Activated gamma-delta T cell treated with Interleukin-2 at 50 U/mL for 16 hours (primary cell): ENCODE data around the gene PSMB7.
"Not testable (repeated sequence)": the region's sequence is repeated elsewhere in the genome, so short reads cannot be mapped to it uniquely, and the experiment has no call there.

Source experiments
- DNase-seq: peaks from one replicate; pipeline ENCODE4 v3.0.0-alpha.2; 2020

PSMB7 gene

DNA sequence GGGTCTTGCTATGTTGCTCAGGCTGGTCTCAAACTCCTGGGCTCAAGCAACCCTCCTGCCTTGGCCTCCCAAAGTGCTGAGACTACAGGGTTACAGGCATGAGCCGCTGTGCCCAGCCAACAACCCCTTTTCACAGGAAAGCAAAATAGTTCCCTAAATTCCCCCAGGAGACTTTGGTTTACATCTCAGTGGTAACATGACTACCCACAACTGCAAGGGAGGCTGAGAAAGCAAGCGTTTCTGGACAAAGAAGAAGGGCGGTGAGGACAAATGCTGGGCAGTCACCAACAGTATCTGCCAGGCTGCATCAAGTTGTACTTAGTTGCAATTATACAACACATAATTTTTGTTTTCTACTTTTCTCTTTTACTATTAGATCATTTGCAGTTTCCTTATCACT, 27.6 kb upstream of the PSMB7 start:
- DNase-seq: no peak

DNA sequence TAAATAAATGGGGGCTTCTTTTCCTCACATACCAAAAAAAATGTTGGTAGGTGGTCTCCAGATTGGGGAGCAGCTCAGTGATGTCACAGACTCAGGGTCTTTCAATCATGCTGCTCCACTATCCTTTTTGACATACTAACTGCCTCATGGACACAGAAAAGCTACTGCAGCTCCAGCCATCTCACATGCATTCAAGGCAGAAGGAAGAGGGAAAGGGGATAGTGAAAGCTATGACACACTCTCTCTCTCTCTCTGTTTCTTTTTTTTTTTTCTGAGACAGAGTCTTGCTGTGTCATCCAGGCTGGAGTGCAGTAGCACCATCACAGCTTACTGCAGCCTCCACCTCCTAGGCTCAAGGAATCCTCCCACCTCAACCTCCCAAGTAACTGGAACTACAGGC, 27.1 kb upstream of the PSMB7 start:
- no peak for DNase-seq

DNA sequence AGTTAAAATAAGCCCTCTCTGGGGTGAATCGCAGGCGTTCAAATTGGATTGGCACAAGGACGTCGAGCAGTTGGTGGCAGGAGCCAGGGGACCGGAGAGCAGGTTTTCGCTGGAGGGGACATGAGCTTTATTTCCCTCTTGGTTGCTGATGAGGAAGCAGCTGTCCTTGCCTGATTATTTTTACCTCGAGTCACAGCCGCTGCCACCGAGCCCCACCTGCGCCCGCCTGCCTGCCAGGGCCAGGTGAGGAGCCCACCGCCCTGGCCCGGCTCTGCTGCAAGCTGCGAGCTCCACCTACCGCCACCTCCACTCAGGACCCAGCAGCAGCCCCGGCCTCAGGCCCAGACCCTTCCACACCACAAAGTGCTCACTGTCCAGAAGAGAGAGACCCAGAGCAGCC, 26.0 kb upstream of the PSMB7 start:
- no peak for DNase-seq

DNA sequence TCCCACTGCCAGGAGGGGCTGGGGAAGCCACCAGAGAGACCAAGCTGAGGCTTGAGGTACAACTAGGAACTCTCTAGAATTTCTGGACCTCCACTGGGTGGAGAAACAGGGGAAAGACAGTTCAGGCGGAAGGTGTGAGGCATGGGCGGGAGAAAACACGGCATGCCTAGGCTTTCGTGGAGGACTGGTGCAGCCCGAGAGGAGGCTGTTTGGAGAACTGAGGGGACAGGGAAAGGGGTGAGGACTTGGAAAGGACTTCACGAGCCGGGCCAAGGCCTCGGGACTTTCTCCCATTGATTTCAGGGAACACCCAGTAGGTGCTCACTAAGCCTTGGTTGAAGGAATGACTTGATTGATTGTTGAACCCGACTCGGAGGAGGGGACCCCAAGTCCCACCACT, 25.5 kb upstream of the PSMB7 start:
- DNase-seq: no peak

DNA sequence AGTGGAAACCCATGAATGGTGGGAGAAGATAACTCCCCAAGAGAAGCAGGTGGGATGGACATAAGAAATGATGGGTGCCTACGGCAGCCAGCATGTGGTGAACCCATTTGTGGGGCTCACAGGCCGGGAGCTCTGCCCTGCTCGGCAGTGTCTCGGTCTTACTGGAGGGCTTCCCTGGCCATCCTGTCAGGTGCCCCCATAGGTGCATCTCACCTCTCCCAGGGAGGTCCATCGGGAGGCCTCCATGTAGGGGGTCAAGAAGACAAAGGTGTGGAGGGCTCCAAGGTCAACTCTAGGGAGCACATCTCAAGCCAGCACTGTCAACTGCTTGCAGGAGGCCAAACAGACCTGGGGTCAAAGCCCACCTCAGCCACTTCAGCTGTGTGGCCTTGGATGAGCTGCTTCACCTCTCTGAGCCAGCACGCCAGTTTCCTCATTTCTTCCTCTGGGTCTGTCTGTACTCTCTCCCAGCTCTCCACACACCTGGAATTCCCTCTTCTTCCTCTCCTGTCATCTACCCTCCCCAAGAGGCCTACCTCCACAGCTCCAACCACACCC, 24.5 kb upstream of the PSMB7 start:
- no peak for DNase-seq

DNA sequence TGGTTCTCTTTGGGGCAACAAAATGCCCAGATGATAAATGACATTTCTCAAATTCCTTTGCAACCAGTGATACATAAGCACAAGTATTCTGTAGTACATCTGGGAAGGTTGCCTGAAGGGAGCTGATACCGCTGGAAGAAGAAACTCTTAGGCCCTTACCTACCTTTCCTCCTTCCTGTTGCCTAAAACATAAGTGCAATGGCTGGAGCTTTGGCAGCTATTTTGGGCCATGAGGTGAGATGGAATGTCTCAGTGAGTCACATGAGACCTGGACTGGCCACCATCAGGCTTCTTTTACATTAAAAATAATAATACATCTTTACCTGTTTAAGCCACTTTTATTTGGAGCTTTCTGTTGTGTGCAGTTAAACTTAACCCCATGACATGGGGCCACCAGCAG, 23.8 kb upstream of the PSMB7 start:
- no peak for DNase-seq

DNA sequence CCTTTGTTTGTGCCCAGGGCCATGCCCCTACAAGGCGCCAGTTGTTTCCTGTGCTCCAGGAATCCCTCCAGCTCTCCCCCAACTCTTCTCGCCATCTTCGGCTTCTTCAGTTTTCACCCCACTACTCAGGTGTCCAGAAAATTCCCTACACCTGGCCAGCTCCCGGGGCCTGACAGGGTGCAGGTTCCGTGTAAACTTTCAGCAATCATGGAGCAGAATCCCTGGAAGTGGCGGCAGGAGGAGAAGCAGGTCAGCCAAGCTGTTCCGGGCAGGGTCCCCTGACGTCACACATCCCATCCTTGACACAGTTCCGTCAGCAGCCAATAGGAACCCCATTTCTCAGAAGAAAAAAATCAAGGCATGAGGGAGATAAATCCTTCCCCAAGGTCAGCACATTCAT, 22.8 kb upstream of the PSMB7 start:
- no peak for DNase-seq

DNA sequence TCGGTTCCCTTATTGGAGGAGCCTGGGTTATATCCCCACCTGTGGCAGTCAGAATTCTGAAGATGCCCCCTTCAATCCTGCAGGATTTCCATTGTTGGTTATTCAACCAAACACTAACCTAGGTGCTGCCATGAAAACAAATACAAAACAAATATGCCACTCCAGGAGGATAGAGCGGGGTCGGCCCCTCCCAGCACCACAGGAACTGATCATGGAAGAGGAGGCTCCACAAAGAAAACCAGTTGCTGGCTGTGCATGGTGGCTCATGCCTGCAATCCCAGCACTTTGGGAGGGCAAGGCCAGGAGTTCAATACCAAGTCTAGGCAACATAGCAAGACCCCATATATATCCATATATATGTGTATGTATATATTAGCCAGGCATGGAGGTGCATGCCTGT, 21.8 kb upstream of the PSMB7 start:
- DNase-seq: no peak

DNA sequence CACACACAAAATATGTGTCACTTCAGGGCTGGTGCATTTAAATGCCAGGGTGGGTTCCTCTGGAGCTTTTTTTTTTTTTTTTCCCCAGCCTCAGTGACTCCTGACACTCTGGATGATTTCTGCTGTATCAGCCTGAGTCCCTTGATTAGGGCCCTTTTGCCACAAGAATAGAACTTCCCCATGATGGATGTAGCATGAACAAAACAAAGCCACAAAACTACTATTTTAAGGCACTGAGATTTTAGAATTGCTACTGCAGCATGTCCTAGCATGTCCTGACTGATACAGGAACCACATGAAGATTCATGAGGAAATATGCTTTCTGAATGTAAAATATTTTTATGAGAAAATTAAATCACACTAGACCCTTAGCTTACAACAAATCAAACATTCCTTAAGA, 21.1 kb upstream of the PSMB7 start:
- DNase-seq: no peak

DNA sequence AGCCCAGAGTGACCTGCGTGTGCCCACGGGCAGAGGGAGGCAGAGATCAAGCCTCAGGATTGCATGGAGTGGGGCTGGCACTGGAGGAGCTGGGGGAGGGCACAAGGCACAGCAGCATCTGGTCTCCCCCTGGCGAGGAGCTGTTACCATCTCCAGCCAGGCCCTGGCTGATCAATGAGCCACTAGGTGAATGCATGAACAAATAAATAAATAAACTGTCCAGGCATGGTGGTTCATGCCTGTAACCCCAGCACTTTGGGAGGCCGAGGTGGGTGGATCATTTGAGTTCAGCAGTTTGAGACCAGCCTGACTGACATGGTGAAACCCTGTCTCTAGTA, 14.3 kb upstream of the PSMB7 start:
- no peak for DNase-seq

DNA sequence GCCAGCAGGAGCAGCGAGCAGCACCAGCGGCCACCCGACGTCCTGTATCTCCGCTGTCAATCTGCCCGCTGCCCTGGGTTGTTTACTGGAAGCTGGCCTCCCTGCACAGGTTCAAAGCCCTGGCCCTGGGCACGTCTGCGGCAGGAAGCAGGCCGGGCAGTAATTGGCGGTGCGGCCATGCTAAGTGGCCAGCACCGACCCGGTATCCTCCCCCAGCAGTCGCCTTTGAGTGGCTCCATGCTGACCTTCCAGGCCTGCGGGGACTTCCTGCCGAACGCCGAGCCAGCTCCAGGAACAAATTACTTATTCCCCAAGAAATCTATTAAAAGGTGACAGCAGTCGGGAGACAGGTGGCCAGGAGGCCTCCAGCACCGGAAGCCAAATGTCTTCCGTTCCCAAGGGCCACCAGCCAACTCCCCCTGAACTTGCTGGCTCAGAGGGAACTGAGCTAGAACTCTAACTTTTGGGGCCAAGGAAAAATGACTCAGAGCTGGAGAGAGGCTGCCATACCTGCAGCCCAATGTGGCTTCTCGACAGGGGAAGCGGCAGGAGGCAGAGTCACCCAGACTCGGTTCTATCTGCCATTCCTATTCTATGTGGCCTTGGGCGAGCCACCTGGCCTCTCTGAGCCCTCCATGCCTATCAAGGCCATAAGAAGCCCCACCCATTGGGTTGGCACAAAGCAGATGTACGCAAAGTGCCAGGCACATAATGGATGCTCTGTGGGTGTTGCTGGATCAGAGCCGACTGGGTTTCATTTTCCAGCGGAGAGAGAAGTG, 13.7 kb upstream of the PSMB7 start:
- DNase-seq: no peak

DNA sequence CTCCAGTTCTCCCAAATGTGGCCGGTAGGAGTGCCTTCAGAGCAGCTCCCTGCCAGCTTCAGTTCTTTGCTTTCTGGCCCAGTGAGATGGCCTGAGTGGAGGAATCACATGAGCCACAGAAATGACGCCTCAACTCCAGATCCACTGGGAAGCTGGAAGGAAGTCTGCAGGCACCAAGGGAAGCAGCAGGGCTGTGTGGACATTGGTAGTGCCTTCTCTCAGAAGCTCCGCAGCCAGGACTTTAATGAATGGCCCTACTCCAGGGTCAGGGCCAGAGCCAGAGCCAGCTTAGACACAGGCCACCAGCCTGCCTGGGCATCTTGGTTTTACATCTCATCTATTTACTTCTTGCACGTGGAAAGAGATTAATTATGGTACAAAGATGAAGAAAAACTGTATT, 12.0 kb upstream of the PSMB7 start:
- no peak for DNase-seq

DNA sequence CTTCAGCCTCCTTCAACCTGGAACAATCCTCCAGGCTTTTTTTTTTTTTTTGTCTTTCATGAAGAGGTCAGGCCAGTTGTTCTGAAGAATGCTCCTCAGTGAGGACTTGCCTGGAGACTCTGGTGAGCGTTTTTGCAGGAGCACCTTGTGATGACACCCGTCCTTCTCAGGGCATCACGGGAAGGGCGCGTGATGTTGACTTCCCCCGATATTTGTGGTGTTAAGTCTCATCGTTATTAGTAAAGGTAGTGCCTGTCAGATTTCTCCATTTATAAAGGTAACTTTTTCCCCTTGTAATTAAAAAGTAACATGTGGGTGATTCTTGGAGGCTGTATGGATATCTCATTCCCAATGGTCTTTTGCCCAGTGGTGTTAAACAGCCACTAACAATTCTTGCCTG, 11.1 kb upstream of the PSMB7 start:
- DNase-seq: no peak

DNA sequence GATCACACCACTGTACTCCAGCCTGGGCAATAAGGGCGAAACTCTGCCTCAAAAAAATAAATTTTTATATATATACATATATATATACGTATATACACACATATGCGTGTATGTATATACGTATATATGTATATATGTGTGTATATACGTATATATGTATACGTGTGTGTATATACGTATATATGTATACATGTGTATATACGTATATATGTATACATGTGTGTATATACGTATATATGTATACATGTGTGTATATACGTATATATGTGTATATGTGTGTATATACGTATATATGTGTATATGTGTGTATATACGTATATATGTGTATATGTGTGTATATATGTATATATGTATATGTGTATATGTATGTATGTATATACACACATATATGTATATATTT, 10.5 kb upstream of the PSMB7 start:
- DNase-seq: not testable (repeated sequence)

DNA sequence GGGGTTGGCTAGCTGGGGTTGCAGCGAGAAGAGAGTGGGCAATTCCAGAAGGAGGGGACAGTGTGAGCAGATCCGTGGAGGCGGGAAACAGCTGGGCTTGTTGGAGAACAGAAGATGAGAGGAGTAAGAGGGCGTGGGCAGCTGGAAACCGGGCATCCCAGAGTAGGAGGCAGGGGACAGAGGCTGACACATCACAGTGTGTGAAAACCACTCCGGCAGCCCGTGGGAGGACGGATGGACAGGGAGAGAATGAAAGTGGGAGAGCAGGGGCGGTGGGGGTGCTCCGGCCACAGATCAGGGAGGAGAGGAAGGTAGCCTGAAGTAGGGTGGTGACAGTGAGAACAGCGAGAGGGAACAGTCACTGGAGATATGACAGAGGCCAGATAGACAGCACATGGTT, 8.3 kb upstream of the PSMB7 start:
- no peak for DNase-seq

DNA sequence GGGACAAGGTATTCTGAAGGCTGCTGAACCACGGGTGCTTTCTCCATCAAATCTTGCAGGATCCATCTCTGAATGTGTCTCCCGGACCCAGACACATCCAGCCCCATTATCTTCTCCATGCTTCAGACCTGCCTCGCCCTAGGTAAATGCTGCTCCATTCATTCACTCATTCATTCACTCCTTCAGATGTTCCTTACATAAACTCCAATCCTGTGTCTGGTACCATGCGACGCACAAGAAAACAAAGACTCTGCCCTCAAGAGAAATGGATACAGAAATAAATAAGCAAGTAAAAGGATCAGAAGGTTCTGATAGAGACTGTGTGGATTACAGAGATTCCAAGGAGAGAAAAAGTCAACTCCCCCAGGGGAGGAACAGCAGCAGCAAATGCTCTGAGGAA, 7.9 kb upstream of the PSMB7 start:
- no peak for DNase-seq

DNA sequence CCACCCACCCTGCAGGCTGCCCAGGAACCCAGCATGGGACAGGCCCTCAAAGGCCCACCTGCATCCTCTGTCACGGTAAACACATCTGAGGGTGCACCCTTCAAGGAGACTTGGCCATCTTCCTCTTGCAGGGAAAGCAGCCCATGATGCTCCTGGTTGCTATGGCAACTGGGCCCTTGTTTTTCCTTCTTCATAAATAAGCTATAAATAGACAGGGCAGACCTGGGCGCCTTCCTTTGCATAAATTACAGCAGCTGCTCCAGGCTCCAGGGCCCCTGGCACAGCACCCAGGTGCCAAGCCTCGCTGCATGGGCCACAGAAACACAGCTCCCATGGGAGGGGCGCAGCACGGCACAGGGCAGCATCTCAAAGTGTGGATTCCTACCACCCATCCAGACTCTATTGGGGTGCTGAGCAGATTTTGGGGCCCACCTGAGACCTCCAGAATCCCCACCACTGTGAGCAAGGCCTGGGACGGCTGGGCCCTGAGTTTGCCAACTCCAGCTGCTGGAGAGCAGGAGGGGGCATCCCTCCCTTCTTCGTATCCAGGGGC, 5.8 kb upstream of the PSMB7 start:
- DNase-seq: no peak

DNA sequence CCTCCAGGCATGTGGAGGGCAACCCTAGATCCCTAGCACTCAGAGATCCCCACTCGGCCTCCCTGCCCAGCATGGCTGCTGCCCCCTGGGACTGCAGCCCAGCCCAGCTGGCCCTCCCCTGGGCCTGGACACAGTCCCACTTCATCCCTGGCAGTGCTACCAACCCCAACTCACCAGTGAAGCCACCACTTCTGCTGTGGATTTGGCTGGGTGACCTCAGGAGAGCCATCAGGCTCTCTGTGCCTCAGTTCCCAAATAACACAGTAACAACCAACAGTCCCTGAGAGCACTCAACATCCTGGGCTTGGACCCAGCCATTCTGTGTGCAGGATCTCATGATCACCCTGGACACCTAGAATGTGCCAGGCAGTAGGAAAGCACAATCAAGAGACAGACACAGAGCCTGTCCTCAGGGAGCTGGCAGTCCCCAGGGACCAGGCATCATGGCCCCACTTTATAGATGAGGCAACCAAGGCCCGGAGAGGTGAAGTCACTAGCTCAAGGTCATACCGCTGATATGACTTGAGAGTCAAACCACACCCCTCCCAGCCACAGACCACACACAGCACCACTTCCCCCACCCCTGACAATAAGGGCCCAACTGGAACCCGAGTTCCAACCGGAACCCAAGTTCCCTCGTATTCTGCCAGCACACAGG, 4.7 kb upstream of the PSMB7 start:
- DNase-seq: no peak

DNA sequence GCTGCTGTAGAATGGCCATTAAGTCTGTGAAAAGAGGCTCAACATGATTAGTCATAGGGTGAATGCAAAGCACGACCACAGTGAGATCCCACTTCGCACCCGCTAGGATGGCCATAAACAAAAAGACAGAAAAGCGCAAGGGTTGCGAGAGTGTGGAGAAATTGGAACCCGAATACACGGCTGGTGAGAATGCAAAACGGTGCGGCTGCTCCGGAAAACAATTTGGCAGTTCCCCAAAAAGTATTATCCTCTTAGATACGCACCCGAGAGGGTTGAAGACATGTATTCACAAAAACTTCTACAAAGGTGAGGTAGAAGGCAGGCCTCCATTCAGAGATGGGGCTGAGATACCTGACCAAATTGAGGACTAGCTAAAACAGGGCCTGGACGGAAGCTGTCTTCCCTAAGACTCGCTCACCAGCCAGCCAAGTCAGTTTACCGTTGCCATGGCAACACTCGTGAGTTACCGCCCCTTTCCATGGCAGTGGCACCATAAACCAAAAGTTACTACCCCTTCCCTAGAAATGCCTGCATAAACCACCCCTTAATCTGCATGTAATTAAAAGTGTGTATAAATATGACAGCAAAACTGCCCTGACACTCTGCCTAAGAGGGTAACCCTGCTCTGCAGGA, 726 bp upstream of the PSMB7 start:
- no peak for DNase-seq

DNA sequence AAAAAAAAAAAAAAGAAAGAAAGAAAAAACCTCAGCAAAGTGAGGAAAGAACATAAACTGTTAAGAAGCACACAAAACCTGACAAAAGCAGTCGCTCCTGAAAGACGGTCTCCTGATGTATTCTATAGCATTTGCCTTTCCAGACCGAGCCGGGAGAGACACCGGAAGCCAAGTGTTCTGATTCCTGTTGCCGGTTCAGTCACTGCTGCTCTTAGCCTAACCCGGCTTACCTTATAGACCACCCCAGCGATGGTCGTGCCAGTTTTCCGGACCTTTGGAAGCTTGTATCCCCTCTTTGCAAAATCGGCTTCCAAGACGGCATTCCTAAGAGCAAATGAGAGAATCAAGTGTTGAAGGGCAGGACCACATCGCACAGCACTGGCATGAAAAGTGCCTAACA, 630 bp downstream of the PSMB7 start:
- DNase-seq: no peak

DNA sequence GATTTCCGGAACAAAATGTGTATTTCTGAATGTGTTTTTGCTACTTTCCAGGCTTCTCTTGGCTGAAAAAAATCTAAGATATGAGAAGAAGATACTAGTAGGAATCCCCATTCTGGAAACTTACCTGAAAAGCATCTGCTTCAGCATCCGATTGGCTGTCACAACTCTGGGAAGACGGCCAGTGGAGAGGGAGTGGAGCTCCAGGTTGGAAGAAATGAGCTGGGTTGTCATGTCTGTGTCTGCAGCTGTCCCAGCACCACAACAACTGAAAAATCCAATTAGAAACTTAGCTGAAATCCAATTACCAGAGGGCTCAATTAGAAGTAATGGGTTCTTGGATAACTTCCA, 3.0 kb downstream of the PSMB7 start:
- no peak for DNase-seq

DNA sequence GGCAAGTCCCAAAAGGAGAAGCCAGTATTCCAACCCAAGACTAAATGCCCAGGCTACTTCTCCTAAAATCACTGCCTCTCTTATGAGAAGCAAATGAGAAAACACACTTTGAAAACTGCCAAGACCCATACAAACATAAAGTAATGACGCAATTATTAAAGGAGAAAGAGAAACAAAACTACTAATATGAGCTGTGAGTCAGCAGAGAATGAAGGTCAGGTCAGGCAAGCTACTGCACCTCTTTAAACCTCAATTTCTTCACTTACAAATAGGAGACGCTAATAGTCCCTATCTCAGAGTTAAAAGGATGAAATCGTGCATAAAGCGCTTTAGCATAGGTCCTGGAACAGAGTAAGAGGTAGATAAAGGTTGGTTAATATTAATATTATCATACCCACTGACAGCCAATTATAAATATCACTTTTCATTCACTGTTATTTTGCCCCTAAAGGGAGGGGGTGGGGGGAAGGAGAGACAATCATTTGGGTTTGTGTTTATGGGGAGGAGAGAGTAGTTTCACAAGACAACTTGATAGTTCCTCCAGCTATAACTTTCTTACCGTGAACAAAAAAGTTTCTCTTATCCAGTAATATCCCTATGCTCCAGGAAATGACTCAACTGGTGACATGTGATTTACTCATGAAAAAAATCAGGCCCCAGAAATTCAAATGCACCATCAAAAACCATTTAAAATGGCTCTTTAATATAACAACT, 3.6 kb downstream of the PSMB7 start:
- no peak for DNase-seq

DNA sequence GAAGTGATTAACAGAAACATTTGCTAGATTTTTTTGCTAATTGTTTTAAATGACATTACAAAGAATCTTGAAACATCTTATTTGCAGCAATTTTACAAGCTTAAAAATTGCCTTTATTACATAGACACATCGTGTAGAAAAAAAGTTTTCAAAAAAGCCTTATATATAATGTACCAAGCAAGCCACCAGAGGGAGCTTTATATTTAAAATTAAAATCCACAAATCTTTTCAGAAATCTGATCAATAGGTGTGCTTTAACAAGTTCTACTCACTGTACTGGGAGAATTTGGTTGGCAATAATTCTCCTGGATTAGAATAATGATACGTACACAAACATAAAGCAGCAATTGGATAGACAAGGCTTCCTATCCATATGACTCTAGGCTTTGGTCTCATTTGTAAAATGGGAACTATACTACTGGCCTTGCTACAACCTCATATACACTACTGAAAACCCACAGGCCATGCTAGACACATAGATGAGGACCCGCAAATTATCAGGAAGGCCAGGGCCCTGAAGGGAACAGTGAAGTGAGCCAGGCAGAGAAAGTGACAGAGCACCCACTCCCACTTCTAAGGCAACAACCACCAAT, 4.8 kb downstream of the PSMB7 start:
- DNase-seq: no peak
